SK-N-SH (cell line): Measurements from ENCODE around the gene INPP5J. TPM values are rescaled to one million over a fixed set of nuclear protein-coding genes. Genes with fewer than 3 reads are reported as not detected.

Experiments used
- CTCF ChIA-PET: fragments of 300-600, 350-600 bp; formaldehyde crosslinking; extraction: SDS; loops from one replicate; lab custom pipeline; 2021; lab: Yijun Ruan, JAX
- POLR2A ChIA-PET: fragments of 350-600 bp; sonication (Branson Sonifier 250); formaldehyde crosslinking; extraction: SDS; loops from one replicate; lab custom pipeline; 2020; ENCODE audit warnings: antibody characterized with exemption, inconsistent platforms; lab: Yijun Ruan, JAX
- DNase-seq: peaks from one replicate; pipeline ENCODE4 v3.0.0; 2012
- H2AFZ ChIP-seq: fragments of 200-600 bp; sonication (generic); 2 replicates; pipeline ENCODE4 v1.8.1; 2016; ENCODE audit warnings: antibody characterized with exemption, mild to moderate bottlenecking, low read depth
- H3F3A ChIP-seq: fragments of 200-600 bp; sonication (generic); replicated peaks from 2 replicates; pipeline ENCODE3; 2016; ENCODE audit warnings: antibody characterized with exemption, mild to moderate bottlenecking; ENCODE audit not compliant: insufficient read depth
- H3K27ac ChIP-seq, 2 experiments: fragments of 200-500 bp in 1 of 2; fragments of 200-600 bp in 1 of 2; sonication (Bioruptor generic) in 1 of 2; sonication (generic), shearing (Covaris generic) in 1 of 2; 2 replicates each; pipeline versions ENCODE4 v1.5.1 to v1.6.1; 2014 to 2016; ENCODE audit warnings: low read depth in 2 of 2, inconsistent platforms in 1 of 2, low read length in 1 of 2, mild to moderate bottlenecking in 1 of 2, mixed read lengths in 1 of 2
- H3K27me3 ChIP-seq: fragments of 200-600 bp; sonication (generic), shearing (Covaris generic); 2 replicates; pipeline ENCODE4 v1.6.1; 2016; ENCODE audit warnings: mixed run types; ENCODE audit not compliant: insufficient read depth
- H3K36me3 ChIP-seq, 2 experiments: fragments of 200-500 bp in 1 of 2; fragments of 200-600 bp in 1 of 2; sonication (Bioruptor generic) in 1 of 2; sonication (generic) in 1 of 2; replicated peaks in 1 of 2; 2 replicates each; pipeline versions ENCODE3 to v1.5.1; 2014 to 2016; ENCODE audit warnings: low read length in 1 of 2, mild to moderate bottlenecking in 1 of 2; ENCODE audit not compliant: insufficient read depth in 2 of 2, control insufficient read depth in 1 of 2
- H3K4me1 ChIP-seq, 2 experiments: fragments of 200-500 bp in 1 of 2; fragments of 200-600 bp in 1 of 2; sonication (Bioruptor generic) in 1 of 2; sonication (generic), shearing (Covaris generic) in 1 of 2; 2 replicates each; pipeline versions ENCODE4 v1.5.1 to v1.6.1; 2014 to 2016; ENCODE audit warnings: low read depth in 1 of 2, low read length in 1 of 2, mixed run types in 1 of 2; ENCODE audit not compliant: insufficient read depth in 2 of 2, control insufficient read depth in 1 of 2
- H3K4me2 ChIP-seq: fragments of 200-600 bp; sonication (generic), shearing (Covaris generic); 2 replicates; pipeline ENCODE4 v1.6.1; 2017; ENCODE audit warnings: mixed run types
- H3K4me3 ChIP-seq, 2 experiments: fragments of 200-500 bp in 1 of 2; fragments of 200-600 bp in 1 of 2; sonication (Bioruptor generic) in 1 of 2; sonication (generic), shearing (Covaris generic) in 1 of 2; 2 replicates each; pipeline versions ENCODE4 v1.5.1 to v1.8.1; 2014 to 2016; ENCODE audit warnings: low read depth in 2 of 2, inconsistent platforms in 1 of 2, low read length in 1 of 2, mild to moderate bottlenecking in 1 of 2, mixed read lengths in 1 of 2, moderate library complexity in 1 of 2
- H3K79me2 ChIP-seq: fragments of 200-600 bp; sonication (generic); 2 replicates; pipeline ENCODE4 v1.8.1; 2017; ENCODE audit warnings: mild to moderate bottlenecking; ENCODE audit not compliant: insufficient read depth
- H3K9ac ChIP-seq: fragments of 200-600 bp; sonication (generic); 2 replicates; pipeline ENCODE4 v1.6.1; 2017; ENCODE audit warnings: mixed run types
- H3K9me2 ChIP-seq: fragments of 200-600 bp; sonication (generic); 2 replicates; pipeline ENCODE4 v1.6.1; 2017; ENCODE audit warnings: mixed run types
- H3K9me3 ChIP-seq: fragments of 200-600 bp; sonication (generic); 2 replicates; pipeline ENCODE4 v1.6.1; 2017; ENCODE audit warnings: mixed run types, mild to moderate bottlenecking, moderate library complexity
- H4K20me1 ChIP-seq: fragments of 200-600 bp; sonication (generic); 2 replicates; pipeline ENCODE4 v1.6.1; 2017; ENCODE audit warnings: mild to moderate bottlenecking, mixed run types; ENCODE audit not compliant: insufficient read depth
- CHD2 ChIP-seq: fragments of 150-350 bp; IDR thresholded peaks from 2 replicates; pipeline ENCODE4 v1.6.1; 2018; ENCODE audit warnings: low read length; ENCODE audit not compliant: partially characterized antibody
- FOSL2 ChIP-seq: IDR thresholded peaks from 2 replicates; pipeline ENCODE4 v1.4.0; 2012; ENCODE audit warnings: low read depth, mild to moderate bottlenecking, moderate library complexity, borderline replicate concordance
- GABPA ChIP-seq: IDR thresholded peaks from 2 replicates; pipeline ENCODE4 v1.4.0; 2012; ENCODE audit warnings: low read depth, mild to moderate bottlenecking
- GATA2 ChIP-seq: sonication (generic); formaldehyde crosslinking; IDR thresholded peaks from 2 replicates; pipeline ENCODE4 v1.5.0; 2020; ENCODE audit warnings: mild to moderate bottlenecking, missing genetic modification reagents
- JUND ChIP-seq: IDR thresholded peaks from 2 replicates; pipeline ENCODE4 v1.4.0; 2012
- MEF2A ChIP-seq: IDR thresholded peaks from 2 replicates; pipeline ENCODE4 v1.4.0; 2012; ENCODE audit warnings: low read depth, borderline replicate concordance
- NRF1 ChIP-seq: IDR thresholded peaks from 2 replicates; pipeline ENCODE4 v1.6.1; 2012; ENCODE audit warnings: low read depth, mild to moderate bottlenecking, low read length
- POLR2AphosphoS5 ChIP-seq: IDR thresholded peaks from 2 replicates; pipeline ENCODE4 v1.6.1; 2012; ENCODE audit warnings: low read depth, low read length
- RCOR1 ChIP-seq: fragments of 150-350 bp; IDR thresholded peaks from 2 replicates; pipeline ENCODE4 v1.6.1; 2017; ENCODE audit warnings: antibody characterized with exemption, low read length
- RFX5 ChIP-seq: IDR thresholded peaks from 2 replicates; pipeline ENCODE4 v1.6.1; 2012; ENCODE audit warnings: mild to moderate bottlenecking, improper control_type of control experiment, low read length
- RXRA ChIP-seq: IDR thresholded peaks from 2 replicates; pipeline ENCODE4 v1.4.0; 2012; ENCODE audit warnings: low read depth, mild to moderate bottlenecking, borderline replicate concordance
- SMC3 ChIP-seq: IDR thresholded peaks from 2 replicates; pipeline ENCODE4 v1.6.1; 2012; ENCODE audit warnings: low read depth, low read length, improper control_type of control experiment
- TAF1 ChIP-seq: IDR thresholded peaks from 2 replicates; pipeline ENCODE4 v1.6.1; 2012; ENCODE audit warnings: low read depth, mild to moderate bottlenecking, low read length, moderate library complexity, borderline replicate concordance
- USF2 ChIP-seq: fragments of 150-350 bp; IDR thresholded peaks from 2 replicates; pipeline ENCODE4 v1.6.1; 2017; ENCODE audit warnings: antibody characterized with exemption, low read length, low read depth, borderline replicate concordance
- YY1 ChIP-seq: IDR thresholded peaks from 2 replicates; pipeline ENCODE4 v1.4.0; 2012; ENCODE audit warnings: low read depth, mild to moderate bottlenecking
- WGBS: methylation state at CpG from one replicate; pipeline ENCODE4 v1.1.6; 2017; ENCODE audit warnings: low lambda C conversion rate; 5-methylcytosine and 5-hydroxymethylcytosine counted together
- polyA plus RNA-seq, 3 experiments: library from polyadenylated mRNA; depleted of rRNA; stranded (reverse); fragments of >200 nt; gene quantifications; 2 replicates each; pipeline ENCODE4 v1.2.3, GENCODE V29; 2012
- TF ChIP-seq, protein P1 (sequence below): fragments of 200-600 bp; sonication (generic); IDR thresholded peaks from 2 replicates; pipeline ENCODE4 v1.6.1; 2017; ENCODE audit warnings: antibody characterized with exemption, mild to moderate bottlenecking, moderate library complexity
- TF ChIP-seq, protein P2 (sequence below): IDR thresholded peaks from 2 replicates; pipeline ENCODE4 v1.6.1; 2012; ENCODE audit warnings: mild to moderate bottlenecking, low read depth, low read length, moderate library complexity

The INPP5J gene
- polyA plus RNA-seq, 1 of the 3 experiments (the other 2 are of a cell fraction) = 3.2 TPM

GRCh38 chr22:31178859-31179258 lies 56.1 kb downstream of the INPP5J start:
- TF ChIP-seq USF2 (no peak), TAF1 (no peak), SMC3 (no peak), POLR2AphosphoS5 (no peak), RFX5 (no peak), GATA2 (CRISPR knock-in tag) (no peak), NRF1 (no peak), FOSL2 (no peak), CHD2 (no peak), RCOR1 (no peak), RXRA (no peak), YY1 (no peak), JUND (no peak), MEF2A (no peak), GABPA (no peak)
- TF ChIP-seq, protein P1, sequence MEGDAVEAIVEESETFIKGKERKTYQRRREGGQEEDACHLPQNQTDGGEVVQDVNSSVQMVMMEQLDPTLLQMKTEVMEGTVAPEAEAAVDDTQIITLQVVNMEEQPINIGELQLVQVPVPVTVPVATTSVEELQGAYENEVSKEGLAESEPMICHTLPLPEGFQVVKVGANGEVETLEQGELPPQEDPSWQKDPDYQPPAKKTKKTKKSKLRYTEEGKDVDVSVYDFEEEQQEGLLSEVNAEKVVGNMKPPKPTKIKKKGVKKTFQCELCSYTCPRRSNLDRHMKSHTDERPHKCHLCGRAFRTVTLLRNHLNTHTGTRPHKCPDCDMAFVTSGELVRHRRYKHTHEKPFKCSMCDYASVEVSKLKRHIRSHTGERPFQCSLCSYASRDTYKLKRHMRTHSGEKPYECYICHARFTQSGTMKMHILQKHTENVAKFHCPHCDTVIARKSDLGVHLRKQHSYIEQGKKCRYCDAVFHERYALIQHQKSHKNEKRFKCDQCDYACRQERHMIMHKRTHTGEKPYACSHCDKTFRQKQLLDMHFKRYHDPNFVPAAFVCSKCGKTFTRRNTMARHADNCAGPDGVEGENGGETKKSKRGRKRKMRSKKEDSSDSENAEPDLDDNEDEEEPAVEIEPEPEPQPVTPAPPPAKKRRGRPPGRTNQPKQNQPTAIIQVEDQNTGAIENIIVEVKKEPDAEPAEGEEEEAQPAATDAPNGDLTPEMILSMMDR = no peak
- TF ChIP-seq, protein P2, sequence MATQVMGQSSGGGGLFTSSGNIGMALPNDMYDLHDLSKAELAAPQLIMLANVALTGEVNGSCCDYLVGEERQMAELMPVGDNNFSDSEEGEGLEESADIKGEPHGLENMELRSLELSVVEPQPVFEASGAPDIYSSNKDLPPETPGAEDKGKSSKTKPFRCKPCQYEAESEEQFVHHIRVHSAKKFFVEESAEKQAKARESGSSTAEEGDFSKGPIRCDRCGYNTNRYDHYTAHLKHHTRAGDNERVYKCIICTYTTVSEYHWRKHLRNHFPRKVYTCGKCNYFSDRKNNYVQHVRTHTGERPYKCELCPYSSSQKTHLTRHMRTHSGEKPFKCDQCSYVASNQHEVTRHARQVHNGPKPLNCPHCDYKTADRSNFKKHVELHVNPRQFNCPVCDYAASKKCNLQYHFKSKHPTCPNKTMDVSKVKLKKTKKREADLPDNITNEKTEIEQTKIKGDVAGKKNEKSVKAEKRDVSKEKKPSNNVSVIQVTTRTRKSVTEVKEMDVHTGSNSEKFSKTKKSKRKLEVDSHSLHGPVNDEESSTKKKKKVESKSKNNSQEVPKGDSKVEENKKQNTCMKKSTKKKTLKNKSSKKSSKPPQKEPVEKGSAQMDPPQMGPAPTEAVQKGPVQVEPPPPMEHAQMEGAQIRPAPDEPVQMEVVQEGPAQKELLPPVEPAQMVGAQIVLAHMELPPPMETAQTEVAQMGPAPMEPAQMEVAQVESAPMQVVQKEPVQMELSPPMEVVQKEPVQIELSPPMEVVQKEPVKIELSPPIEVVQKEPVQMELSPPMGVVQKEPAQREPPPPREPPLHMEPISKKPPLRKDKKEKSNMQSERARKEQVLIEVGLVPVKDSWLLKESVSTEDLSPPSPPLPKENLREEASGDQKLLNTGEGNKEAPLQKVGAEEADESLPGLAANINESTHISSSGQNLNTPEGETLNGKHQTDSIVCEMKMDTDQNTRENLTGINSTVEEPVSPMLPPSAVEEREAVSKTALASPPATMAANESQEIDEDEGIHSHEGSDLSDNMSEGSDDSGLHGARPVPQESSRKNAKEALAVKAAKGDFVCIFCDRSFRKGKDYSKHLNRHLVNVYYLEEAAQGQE = no peak
- TF ChIP-seq, all 33 proteins: peak for 0
- Histone ChIP-seq H3K4me1 (peaks cover 0 to 20% of the 10 kb centered on the region in 2 experiments; a peak in 1 of 4 replicates), H3K36me3 (peaks cover 0 to 8% of the 10 kb centered on the region in 2 experiments), H3K9me2 (no peaks in the 10 kb centered on the region), H3F3A (peaks cover 40% of the 10 kb centered on the region), H3K4me3 (no peak overlapping the region), H3K27me3 (no peaks in the 10 kb centered on the region), H3K9me3 (no peaks in the 10 kb centered on the region), H3K79me2 (peaks cover 76% of the 10 kb centered on the region), H3K4me2 (no peak overlapping the region), H3K9ac (no peak overlapping the region), H3K27ac (0 out of 4 replicates have a peak overlapping the region, but pooled peaks of 1 of the 2 experiments have one; percentile 75), H4K20me1 (no peaks in the 10 kb centered on the region), H2AFZ (no peak overlapping the region)
- ChIA-PET POLR2A (no interaction called here), CTCF (interaction anchor here (0.7 to 0.8 kb wide), 2 partner anchors 13 to 94 kb away, joined by 3 to 4 read pairs; no protein-coding TSS in a partner anchor)
- WGBS = 97% methylated on average over 2 of the region's 2 CpGs
- DNase-seq = no peak
